ENCODE measurements around the gene ITPR2.
"Not testable (repeated sequence)": the region's sequence is repeated elsewhere in the genome, so short reads cannot be mapped to it uniquely, and the experiment has no call there.

The ITPR2 gene

DNA sequence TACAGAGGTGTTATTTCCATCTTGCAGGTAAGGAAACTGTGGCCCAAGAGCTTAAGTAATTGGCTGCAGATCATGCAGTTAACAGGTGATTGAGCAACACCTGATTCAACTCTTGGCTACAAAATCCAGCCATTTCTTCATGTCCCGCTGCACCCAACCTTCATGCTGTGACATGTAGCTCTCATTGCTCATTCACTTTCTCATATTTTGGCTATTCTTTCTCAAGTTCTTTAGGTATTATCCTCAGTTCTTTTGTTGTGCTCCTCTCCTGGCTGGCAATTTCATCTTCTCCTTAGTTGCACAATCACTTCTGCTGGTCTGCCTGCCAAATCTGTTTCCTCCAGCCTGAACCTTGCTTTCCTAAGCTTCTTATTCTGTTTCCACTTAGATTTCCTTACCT lies 336.8 kb downstream of the ITPR2 start:
- DNase-seq, result no peak

DNA sequence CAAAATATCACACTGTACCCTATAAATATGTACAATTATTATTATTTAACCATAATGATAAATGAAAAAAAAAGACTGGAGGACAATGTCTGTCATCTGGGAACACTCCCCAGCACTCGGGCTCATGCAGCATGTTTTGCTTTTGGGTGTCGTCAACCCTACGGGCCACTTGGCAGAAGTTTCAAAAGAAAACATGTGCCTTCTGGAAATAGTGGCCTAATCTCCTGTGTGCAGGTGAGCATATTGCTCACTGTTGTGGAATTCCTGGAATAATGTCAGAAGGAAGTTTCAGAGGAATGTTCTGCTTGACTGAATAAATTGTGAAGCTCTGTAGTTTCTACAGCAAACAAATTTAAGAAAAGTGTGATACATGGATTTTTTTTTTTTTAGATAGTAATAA lies 339.3 kb downstream of the ITPR2 start:
- no peak for DNase-seq

DNA sequence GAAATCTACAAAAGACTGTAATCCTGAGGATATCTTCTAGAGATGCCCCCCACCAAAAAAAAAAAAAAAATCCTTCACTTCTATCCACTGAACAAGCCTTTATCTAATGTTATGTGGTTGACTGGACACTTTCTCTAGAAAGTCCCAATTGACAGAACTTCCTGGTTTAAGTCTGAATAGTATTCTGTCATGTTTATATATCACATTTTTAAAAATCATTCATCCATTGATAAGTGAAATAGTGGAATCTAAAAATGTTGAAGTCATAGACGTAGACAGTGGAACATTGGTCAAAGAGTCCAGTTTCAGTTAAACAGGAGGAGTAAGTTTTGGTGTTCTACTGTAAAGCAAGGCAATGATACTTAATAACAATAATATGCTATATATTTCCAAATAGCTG lies 340.6 kb downstream of the ITPR2 start:
- DNase-seq, result no peak

DNA sequence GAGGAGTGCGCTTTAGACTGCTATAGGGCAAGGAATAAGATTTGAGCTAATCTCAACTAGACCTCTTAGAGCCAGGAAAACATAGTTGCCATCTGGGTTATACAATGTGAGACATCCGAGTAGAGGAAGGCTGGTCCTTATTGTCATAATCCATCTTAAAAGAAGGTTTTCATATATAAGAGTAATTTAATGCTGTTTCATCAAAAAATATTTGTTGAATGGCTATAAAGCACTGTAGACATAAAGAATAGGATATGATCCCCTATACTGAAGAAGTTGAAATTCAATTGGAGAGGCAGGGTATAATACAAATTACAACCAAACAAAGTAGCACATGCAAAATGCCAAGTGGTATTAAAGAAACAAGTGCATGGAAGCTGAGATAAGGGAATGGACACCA lies 343.1 kb downstream of the ITPR2 start:
- no peak for DNase-seq

DNA sequence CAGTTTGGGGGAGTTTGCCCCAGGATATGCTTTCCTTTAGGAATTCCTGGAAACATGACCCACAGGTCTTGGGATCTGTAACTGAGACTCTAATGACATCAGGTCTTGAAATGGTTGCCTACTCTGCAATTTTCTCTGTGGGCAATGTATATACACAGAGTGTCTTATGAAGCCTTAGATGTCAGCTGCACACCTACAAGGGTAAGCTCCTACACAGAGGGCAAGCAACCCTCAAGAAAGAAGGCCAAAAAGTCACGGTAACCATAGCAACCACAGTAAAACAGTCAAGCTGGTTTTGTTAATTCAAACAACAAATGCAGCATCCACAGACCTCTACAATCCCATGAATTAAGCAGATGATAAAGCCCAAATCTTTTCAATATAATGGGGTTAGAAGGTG lies 344.6 kb downstream of the ITPR2 start:
- no peak for DNase-seq

DNA sequence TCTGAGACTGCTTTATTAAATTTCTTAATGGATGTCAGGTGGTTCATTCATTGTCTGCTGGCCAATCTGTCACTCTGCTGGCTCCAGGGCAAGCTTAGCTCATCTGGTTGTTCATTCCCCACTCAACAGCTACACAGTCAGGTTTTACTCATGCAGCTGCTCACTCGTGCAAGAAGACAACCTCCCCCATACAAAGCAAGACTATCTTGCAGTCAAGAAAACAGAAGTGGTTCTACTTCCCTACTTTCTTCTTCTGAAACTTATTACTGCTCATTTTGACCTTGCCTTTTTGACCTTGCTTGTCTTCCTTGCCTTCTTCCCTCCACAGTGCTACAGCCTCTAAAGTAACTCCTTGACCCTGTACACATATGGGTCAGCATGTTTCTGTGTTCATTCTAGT lies 359.7 kb downstream of the ITPR2 start:
- DNase-seq, result no peak

DNA sequence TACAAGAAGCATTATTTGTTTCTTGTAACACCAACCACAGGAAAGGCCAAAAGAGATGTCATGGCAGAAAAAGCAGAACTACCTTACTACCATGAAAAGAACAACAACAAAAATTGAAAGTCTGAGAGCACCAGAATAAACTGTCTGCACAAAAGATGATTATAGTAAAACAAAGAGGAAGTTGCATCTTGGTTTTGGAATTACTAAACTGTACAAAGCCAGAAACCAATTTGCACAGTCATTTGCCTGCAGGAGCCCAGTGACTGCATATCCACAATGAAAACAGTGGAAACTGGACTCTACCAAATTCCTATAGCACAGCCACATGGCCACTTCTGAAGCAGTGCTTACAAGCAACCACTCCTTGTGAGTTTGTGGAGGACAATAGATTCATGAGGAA lies 361.4 kb downstream of the ITPR2 start:
- DNase-seq, result no peak

DNA sequence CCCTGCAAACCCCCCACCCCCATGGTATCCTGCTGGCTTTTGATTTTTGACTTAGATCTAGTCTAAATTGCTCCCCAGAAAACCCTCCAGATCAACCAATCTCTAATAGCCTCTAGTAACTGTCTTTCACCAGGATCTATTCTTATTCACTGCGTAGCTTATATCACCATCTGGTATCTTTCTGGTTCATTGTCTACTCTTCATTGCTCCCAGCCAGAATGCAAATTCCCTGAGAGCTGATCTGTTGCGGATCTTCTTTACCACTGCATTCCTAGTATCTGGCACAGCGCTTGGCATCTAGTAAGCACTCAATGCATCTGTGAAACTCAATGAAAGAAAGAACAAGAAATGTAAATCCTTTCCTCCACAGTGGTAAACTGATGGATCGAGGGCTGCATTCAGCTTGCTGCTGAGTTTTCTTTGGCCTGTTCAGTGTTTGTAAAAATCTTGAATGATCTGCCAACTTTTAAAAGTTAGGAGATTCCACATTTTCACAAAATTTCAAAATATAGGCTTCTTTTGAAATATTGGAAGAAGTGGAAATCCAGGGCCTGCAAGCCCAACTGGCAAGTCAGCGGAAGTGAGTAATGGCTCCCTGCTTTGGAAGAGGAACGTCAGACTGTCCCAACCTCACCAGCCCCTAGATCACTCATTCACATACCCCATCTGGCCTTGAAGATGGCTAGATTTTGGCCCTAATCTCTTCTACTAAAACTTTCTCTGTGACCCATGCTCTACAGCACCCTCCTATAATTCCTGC lies 363.4 kb downstream of the ITPR2 start:
- no peak for DNase-seq

DNA sequence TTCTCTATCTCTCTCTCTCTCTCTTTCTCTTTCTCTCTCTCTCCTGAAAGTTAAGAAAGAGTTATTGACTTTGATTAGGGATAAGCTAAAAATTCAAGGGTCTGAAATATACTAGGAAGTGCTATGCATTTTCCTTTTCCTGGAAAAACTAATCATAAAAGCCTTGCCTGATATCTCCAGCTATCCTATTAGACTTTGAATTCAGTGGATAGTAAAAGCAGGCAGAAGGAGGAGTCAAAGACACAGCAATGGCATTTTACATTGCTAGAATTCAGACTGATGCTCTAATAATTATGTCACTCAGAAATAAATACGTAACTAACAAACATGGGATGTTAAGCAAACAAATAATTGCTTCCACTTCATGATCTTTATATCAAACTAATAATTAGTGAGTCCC lies 365.6 kb downstream of the ITPR2 start:
- no peak for DNase-seq

DNA sequence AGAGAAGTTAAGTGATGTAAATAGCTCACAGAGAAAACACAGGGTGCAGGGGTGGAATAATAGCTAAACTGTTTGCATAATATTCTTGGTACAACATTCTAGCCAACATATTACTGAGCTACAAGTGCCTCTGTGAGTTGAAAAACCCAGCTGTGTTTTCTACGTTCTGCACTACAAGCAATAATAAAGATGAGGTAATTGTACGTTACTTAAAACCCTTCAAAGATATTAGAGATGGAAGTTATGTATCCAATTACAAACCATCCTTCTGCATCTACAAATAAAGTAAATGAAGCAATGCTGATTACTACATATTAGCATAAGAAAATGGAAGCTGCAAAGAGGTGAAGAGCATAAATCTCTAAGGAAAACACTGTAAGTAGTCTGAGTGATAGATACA lies 366.3 kb downstream of the ITPR2 start:
- DNase-seq, result no peak

DNA sequence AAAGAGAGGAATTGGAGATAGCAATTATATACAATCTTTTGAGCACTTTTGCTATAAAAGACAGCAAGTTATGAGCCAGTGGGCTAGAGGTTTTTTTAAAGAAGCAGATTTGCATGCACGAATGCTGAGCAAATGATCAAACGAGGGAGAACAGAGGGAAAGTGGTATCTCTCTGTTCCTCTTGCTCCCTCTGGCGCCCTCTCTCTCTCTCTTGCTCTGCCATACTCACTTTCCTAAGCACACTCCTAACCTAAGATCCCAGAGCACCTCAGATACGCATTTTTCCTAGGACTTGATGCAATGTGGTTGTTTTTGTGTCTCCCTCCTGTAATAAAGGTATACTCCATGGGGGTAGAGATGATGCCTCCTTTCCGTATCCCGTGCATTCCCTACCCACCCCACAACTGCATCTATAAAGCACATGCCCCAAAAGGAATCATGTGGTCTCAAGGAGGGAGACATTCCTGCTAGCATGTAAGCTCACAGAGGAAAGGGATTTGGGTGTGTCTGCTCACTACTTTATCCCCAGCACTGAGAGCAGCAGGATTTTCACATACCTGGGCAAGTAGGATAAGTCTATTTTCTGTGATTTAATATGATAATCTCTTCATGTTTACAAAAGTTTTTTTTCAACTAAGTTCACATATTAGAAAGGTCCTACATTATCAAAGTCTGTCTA lies 367.4 kb downstream of the ITPR2 start:
- DNase-seq, result no peak

DNA sequence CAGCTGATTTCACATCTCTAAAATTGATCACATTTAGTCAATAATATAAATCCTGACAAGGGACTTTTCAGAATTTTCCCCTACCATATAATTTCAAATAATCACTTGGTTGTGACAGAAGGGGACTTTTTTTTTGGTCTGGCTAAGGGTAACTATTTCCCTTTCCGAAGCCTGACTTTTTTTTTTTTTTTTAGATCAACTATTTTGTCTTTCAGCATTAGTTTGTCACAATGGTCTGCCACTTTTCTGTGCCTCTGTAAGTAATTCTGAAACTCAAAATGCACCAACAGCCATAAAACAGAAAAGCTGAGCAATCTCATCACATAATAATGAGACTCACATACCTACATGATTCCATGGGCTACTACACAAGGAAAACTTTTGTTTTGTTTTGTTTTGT lies 371.2 kb downstream of the ITPR2 start:
- no peak for DNase-seq

DNA sequence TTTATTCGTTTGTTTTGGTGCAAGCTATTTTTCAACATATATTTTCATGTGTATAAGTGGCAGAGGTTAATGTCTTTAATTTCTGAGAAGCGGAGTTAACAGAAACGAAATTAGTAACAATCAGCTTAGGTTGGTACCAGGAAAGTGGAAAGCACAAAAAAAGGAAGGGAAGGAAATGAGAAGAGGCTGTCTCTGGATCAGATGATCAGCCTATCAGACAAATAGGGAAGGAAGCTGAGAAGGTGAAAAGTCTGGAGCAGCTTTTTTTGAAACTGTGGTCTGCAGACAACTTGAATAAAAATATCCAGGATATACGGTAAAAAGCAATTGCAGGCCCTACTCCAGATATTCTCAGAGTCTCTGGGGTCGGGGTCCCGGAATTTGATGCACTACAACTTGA lies 372.6 kb downstream of the ITPR2 start:
- DNase-seq, result no peak

DNA sequence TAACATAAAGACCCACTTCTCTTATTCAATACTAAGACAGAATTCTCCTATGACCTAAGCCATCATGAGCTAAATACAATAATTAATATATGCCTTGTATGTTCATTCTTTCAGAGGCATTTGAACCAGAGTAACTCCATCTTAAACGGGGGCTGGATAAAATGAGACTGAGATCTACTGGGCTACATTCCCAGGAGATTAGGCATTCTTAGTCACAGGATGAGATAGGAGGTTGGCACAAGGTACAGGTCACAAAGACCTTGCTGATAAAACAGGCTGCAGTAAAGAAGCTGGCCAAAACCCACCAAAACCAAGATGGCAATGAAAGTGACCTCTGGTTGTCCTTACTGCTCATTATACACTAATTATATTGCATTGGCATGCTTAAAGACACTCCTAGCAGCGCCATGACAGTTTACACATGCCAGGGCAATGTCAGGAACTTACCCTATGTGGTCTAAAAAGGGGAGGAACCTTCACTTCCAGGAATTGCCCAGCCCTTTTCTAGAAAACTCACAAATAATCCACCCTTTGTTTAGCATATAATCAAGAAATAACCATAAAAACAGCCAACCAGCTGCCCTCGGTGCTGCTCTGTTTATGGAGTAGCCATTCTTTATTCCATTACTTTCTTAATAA lies 376.9 kb downstream of the ITPR2 start:
- DNase-seq, result no peak

DNA sequence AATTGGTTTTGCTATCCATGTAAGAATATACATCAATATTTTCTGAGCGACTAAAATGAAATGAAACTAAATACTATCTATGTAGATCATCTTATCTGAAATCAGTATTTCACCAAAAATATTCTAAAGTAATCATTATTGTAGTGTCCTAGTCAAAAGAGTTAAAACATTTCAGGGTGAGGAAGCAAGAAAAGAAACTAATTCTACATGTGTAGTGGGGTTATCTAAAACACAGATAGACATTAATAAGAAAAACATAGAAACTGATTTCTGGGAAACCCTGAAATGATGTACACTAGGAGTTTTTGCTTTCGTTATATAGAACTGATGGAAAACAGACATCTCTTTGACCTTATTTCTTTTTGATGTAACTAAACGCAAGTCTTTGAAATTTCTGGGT lies 379.7 kb downstream of the ITPR2 start:
- DNase-seq, result no peak

DNA sequence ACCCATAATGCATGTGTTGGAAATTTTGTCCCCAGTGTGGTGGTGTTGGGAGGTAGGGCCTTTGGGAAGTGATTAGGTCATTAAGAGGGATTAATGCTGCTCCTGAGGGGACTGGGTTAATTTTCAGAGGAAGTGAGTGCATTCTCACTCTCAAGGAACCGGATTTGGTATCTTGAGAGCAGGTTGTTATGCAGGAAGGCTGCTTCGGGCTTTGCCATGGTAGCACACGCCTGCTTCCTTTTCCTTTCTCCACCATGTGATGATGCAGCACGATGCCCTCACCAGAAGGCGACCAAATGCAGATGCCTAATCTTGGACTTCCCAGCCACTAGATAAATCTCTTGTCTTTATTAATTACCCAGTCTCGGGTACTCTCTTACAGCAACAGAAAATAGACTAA lies 380.5 kb downstream of the ITPR2 start:
- DNase-seq, result no peak

DNA sequence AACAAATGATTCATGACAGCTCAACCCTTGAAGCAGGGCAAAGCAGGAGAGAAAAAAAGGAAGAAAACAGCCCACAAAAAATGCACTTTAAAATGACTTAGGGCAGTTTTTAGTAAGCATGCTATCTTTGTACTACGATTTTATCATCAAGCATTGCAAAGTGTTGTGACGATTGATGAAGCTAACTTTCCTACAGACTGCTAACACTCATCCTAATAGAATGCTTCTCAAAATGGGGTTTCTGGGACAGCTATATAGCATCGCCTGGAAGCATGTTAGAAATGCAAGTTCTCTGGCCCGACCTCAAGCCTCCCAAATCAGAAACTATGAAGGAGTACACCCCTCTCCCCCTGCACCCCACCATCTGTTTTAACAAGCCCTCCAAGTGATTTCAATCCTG lies 381.2 kb downstream of the ITPR2 start:
- no peak for DNase-seq

DNA sequence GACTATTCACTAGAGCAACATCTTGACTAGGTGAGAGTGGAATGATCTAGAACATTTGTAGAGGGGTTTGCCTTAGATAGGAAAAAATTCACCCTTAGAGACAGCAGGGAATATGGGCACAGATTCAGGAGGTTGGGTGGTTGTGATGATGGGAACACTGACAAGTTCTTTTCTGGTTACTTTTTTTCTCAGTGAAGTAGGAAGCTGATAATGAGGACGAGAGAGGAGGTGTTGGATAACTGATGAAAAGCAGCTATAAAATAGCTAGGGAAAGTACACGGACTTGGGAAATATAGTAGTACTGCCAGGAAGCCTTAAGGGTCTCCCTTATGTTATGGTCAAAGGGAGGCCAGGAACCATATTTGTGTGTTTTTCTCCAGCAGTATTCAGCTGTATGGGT lies 387.1 kb downstream of the ITPR2 start:
- DNase-seq, result no peak

DNA sequence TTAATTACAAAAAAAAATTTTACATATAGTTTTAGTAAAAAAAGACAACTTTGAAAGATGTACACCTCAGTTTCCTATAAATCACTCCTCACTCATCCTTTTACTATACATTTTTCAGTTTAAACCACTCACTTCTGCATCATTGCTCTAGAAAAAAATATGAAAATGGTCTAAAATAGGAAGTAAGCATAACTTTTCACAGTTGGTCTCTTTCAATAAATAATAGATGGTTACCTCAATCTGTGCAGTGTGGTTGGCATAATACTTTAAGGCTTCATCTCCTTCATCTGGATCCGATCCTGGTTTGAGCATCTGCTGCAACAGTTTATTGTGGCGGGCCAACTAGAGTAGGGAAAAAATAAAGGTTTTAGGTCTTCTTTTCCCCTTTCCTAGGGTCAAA lies 389.7 kb downstream of the ITPR2 start:
- no peak for DNase-seq

DNA sequence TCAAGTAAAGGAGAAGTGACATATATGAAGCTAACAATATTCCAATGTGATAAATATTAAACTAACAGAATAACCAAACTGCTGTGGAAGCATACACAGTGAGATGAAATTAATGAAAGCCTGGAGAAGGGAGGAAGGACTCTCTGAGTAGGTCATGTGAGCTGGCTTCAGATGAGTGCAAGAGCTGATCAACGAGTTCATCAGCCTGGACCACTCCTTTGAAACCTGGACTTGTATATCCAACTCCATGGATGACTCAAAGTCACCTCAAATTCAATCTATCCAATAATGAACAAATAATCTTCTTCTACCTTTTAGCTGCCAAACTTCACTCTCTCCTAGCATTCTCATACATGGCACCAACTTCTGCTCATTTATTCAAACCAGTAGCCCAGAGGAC lies 391.6 kb downstream of the ITPR2 start:
- DNase-seq, result no peak

DNA sequence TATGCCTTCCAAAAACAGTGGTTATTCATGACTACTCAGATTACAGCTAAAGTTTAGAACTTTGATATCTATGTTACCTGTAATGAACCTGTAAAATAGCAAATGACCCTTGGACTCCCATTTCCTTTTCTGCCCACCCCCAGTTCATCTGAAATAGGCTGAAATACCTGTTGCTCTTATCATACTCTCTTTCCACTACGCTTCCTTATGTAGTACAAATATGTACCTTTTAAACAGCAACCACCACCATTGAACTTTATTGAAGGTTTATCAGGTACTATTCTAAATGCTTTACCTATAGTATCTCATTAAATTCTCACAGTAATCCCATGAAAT lies 398.0 kb downstream of the ITPR2 start:
- no peak for DNase-seq

DNA sequence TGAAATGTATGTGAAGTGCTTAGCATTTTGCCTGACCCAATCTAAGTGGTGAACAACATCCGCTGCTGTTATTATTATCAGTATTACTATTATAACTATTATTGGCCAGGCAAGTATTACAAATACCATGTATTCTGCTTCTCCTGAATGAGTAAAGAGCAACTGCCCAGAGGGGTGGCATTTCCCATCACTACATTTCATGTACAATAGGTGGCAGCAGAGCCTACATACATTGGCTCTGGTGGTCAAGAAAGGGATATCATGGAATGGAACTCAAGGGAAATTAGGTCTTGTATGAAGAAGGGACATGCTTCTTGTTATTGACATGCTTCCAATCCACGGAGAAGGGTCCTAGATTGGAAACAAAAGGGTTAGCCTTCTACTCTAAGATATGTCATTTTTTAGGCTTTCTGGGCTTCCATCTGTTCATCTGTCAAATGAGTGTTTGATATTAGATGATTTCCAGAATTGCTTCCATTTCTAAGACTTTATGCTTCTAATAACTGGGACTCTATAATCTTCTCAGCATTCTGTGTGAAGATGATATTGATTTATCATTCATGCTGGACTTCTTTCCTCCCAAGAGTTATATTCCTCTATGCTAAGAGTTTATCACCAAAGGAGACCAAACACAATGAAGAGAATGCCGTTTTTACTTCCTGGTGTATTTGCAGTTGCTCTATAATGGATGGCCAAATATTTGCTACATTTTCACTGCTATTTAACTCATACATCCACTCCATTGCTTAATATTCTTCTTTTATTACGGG lies 398.5 kb downstream of the ITPR2 start:
- no peak for DNase-seq

DNA sequence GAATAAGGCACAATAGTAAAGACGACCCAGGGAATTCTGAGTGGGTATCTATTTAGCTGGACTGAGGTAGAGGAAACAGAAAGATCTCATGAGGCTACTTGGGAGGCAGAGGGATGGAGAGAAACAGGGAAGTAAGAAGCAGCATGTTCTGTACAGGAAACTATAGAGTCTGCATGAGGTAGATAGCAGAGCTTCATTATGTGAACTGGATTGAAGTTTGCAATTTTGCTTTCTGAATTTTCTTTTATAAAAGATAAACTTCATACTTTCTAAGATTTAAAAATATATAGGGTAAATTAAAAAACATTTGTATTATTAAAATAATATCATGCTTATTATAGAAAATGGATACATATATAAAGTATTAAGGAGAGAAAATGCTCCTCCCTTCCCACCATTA lies 399.3 kb downstream of the ITPR2 start:
- DNase-seq, result not testable (repeated sequence)

DNA sequence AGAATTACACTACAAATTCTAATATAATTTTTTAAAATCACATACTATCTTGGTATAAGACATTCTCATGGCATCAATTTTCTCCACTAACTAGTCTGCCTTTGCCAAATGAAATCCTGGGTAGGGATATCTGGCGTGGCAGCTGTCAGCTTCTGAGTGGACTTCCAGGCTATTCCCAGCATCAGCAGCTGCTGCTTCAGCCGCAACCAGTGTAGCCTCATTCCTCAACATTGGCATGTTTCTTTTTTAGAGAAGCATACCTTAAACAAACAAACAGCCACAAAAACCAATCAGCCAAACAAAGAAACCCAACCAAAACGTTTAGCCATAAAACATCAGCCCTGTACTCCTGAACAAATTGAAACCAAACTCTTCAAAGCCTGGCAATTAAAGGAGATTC lies 401.8 kb downstream of the ITPR2 start:
- no peak for DNase-seq

Data from left hindlimb (tissue), 1 donor.